Mucosa of rectum (tissue), 2 donors: Measurements from ENCODE around the gene HSD17B11.
"Not testable (repeated sequence)": the region's sequence is repeated elsewhere in the genome, so short reads cannot be mapped to it uniquely, and the experiment has no call there.

ENCODE experiments used
- H3K27ac ChIP-seq, 2 donors: one replicate each; pipeline ENCODE4 v1.7.0; 2013; ENCODE audit warnings: inconsistent platforms in 2 of 2, low read depth in 2 of 2, low read length in 2 of 2
- H3K27me3 ChIP-seq, 2 donors: one replicate each; pipeline ENCODE4 v1.7.0; 2013; ENCODE audit warnings: low read length in 2 of 2; ENCODE audit not compliant: control insufficient read depth in 2 of 2, insufficient read depth in 2 of 2
- H3K36me3 ChIP-seq, 2 donors: one replicate each; pipeline ENCODE4 v1.7.0; 2013; ENCODE audit warnings: low read length in 2 of 2; ENCODE audit not compliant: control insufficient read depth in 2 of 2, insufficient read depth in 2 of 2
- H3K4me1 ChIP-seq, 2 donors: one replicate each; pipeline ENCODE4 v1.7.0; 2013; ENCODE audit warnings: low read length in 2 of 2, mild to moderate bottlenecking in 1 of 2; ENCODE audit not compliant: control insufficient read depth in 2 of 2, insufficient read depth in 2 of 2
- H3K4me3 ChIP-seq, 2 donors: one replicate each; pipeline ENCODE4 v1.7.0; 2013; ENCODE audit warnings: low read length in 2 of 2
- H3K9ac ChIP-seq, 2 donors: one replicate each; pipeline ENCODE4 v1.7.0; 2013; ENCODE audit warnings: low read length in 2 of 2, low read depth in 1 of 2, mild to moderate bottlenecking in 1 of 2
- H3K9me3 ChIP-seq, 2 donors: one replicate each; pipeline ENCODE4 v1.7.0; 2013; ENCODE audit warnings: low read length in 2 of 2; ENCODE audit not compliant: control insufficient read depth in 2 of 2
- donor health status: healthy.
- donor health status: Normal muscosa, but diverticular disease.

The HSD17B11 gene

DNA sequence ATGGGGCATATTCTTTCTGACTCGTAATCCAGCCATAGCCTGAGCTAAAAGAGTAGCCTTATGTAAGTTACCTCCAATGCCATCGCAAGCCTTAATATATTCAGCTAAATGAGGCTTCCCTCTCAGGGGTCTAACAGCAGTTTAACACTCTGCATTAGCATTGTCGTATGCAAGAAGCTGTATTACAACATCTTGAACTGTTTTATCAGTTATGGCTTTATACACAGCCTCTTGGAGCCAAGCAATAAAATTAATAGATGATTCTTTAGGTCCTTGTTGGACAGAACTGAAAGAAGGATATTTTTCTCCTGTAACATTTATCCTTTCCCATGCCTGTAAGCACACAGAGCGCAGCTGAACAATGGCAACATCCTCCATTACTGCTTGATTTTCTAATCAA, 15.9 kb upstream of the HSD17B11 start:
- H3K4me3 ChIP-seq, H3K27me3 ChIP-seq, H3K36me3 ChIP-seq, H3K9me3 ChIP-seq, H3K9ac ChIP-seq, H3K27ac ChIP-seq: not testable (repeated sequence)
- H3K4me1 ChIP-seq: peaks cover 5 to 25% of the 10 kb centered on the region in 2 donors

DNA sequence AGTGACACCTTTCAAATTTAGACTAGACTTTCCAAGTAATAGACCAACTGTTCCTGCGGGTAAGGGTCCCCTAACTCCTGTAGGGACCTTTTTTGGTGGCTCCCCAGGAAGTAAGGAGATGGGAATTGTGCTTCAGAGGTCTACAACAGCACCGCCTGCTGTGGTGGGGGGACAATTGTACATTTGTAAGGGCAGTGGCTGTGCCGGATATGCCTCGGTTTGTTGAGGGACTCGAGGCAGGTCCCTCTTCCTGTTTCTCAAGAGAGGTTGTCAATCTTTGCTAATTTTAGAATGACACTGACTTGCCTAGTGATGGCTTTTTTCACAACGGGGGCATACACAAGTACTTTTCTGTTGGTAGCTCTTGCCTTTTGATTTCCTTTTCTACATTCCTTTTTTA, 15.5 kb upstream of the HSD17B11 start:
- Histone ChIP-seq H3K9me3 (no peaks in the 10 kb centered on the region), H3K27ac (no peak overlapping the region), H3K27me3 (no peaks in the 10 kb centered on the region), H3K4me1 (peaks cover 5 to 25% of the 10 kb centered on the region in 2 donors), H3K4me3 (no peak overlapping the region), H3K36me3 (no peaks in the 10 kb centered on the region), H3K9ac (no peak overlapping the region)

DNA sequence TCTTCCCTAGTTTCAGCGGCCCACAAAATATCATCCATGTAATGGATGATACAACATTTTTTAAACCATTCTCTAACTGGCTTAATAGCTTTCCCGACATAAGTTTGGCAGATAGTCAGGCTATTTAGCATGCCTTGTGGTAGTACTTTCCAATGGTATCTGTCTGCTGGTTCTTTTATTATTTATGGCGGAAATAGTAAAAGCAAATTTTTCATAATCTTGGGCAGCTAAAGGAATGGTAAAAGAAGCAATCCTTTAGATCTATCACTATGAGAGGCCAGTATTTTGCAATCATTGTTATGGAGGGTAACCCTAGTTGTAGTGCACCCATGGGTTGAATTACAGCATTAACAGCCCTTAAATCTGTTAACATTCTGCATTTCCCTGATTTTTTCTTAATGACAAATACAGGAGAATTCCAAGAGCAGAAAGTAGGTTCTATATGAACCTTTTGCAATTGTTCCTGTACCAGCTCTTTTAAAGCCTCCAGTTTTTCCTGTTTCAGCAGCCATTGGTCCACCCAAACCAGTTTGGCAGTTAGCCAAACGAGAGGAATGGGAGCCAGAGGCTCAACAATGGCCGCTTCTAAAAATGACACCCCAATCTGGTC, 14.3 kb upstream of the HSD17B11 start:
- H3K9me3 ChIP-seq: no peaks in the 10 kb centered on the region
- H3K27me3 ChIP-seq: no peaks in the 10 kb centered on the region
- no peak overlapping the region for H3K9ac ChIP-seq
- H3K4me1 ChIP-seq: peaks cover 2 to 25% of the 10 kb centered on the region in 2 donors
- no peak overlapping the region for H3K27ac ChIP-seq
- H3K36me3 ChIP-seq: no peaks in the 10 kb centered on the region
- H3K4me3 ChIP-seq: no peak overlapping the region

DNA sequence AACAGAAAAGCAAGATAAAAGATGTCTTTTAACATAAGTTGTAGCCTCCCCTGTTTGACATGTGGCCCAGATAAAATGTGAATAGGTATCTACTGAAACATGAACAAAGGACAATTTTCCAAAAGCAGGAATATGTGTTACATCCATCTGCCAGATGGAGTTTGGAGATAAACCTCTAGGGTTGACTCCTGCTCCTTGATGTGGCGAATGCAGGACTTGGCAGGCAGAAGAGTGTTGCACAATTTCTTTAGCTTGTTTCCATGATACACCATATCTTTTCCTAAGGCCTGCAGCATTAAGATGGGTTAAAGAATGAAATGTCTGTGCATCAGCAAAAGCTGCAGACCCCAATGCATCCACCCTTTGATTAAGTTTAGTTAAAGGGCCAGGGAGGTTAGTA, 12.7 kb upstream of the HSD17B11 start:
- H3K27me3 ChIP-seq, H3K4me3 ChIP-seq, H3K27ac ChIP-seq, H3K36me3 ChIP-seq, H3K9ac ChIP-seq, H3K9me3 ChIP-seq: not testable (repeated sequence)
- peaks cover 0 to 13% of the 10 kb centered on the region in 2 donors for H3K4me1 ChIP-seq

DNA sequence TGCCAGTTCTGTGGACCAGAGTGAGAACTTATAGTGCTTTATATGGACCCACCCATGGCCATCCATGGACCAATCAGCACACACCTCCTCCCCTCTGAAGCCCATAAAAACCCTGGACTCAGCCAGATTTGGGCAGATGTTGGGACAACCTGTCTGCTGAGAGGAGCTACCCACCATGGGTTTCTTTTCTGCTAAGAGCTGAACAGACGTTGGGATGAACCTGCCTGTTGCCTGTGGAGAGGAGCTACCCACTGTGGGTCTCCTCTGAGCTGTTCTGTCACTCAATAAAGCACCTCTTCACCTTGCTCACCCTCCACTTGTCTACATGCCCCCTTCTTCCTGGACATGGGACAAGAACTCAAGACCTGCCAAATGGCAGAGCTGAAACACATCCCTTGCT, 9.0 kb upstream of the HSD17B11 start:
- H3K9ac ChIP-seq: no peak overlapping the region
- H3K4me3 ChIP-seq: no peak overlapping the region
- no peak overlapping the region for H3K27ac ChIP-seq
- no peaks in the 10 kb centered on the region for H3K27me3 ChIP-seq
- H3K4me1 ChIP-seq: no peaks in the 10 kb centered on the region
- H3K36me3 ChIP-seq: no peaks in the 10 kb centered on the region
- no peaks in the 10 kb centered on the region for H3K9me3 ChIP-seq

DNA sequence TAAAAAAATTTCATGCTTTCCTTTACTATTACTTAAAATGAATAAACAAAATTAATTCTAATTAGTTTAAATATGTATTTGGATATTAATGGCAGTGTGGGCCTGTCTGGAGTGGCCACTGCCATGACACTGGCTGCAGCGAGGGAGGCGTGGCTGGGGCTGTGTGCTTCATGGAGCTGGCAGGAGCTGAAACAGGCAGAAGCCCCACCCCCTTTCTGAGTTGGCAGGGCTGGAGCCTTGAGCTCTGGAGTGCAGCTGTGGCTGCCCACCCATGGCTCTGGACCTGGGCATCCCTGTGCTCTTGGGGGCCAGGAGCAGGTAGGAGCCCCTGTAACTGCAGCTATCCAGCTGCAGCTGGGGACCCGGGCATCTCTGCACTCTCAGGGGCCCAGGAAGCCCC, 8.2 kb upstream of the HSD17B11 start:
- Histone ChIP-seq H3K27me3 (no peaks in the 10 kb centered on the region), H3K9ac (no peak overlapping the region), H3K4me1 (no peaks in the 10 kb centered on the region), H3K36me3 (no peaks in the 10 kb centered on the region), H3K4me3 (no peak overlapping the region), H3K27ac (no peak overlapping the region), H3K9me3 (no peaks in the 10 kb centered on the region)

DNA sequence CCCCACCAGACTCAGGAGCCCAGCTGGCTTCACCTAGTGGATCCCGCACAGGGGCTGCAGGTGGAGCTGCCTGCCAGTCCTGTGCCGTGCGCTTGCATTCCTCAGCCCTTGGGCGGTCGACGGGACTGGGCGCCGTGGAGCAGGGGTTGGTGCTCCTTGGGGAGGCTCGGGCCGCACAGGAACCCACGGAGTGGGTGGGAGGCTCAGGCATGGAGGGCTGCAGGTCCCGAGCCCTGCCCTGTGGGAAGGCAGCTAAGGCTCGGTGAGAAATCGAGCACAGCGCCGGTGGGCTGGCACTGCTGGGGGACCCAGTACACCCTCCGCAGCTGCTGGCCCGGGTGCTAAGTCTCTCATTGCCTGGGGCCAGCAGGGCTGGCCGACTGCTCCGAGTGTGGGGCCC, 4.9 kb upstream of the HSD17B11 start:
- H3K4me1 ChIP-seq, H3K27me3 ChIP-seq: not testable (repeated sequence)

DNA sequence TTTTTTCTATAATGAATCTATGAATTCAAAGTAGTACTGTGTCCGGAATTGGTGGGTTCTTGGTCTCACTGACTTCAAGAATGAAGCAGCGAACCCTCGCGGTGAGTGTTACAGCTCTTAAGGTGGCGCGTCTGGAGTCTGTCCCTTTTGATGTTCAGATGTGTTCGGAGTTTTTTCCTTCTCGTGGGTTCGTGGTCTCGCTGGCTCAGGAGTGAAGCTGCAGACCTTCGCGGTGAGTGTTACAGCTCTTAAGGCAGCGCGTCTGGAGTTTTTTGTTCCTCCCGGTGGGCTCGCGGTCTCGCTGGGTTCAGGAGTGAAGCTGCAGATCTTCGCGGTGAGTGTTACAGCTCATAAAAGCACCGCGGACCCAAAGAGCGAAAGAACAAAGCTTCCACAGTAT, 4.1 kb upstream of the HSD17B11 start:
- not testable (repeated sequence) for H3K27ac ChIP-seq, H3K4me1 ChIP-seq, H3K9ac ChIP-seq, H3K4me3 ChIP-seq, H3K36me3 ChIP-seq, H3K27me3 ChIP-seq, H3K9me3 ChIP-seq

More for the DNA sequence above, 4.9 kb upstream of the HSD17B11 start:
- H3K4me3 ChIP-seq, H3K9ac ChIP-seq, H3K36me3 ChIP-seq, H3K27ac ChIP-seq, H3K9me3 ChIP-seq: not testable (repeated sequence)

DNA sequence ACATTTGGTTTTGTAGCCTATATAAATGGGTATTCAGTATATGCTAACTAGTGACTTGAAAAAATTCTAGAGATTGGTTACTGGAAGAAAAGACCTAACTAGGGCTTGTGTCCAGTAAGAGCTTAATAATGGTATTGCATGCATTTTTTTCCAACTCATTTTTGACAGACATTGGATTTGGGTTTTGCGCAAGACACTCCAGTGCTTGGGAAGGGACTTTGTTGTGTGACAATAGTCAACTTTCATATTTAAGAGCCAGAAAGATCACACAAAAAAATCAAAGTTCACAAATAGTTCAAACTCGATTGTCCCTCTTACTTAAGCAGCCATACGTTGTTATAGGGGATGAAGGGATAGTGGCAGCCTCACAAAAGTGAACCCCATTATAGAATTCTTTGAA, 1.2 kb upstream of the HSD17B11 start:
- H3K4me3 ChIP-seq: peak overlapping the region in 1 of 2 donors; percentile 99

DNA sequence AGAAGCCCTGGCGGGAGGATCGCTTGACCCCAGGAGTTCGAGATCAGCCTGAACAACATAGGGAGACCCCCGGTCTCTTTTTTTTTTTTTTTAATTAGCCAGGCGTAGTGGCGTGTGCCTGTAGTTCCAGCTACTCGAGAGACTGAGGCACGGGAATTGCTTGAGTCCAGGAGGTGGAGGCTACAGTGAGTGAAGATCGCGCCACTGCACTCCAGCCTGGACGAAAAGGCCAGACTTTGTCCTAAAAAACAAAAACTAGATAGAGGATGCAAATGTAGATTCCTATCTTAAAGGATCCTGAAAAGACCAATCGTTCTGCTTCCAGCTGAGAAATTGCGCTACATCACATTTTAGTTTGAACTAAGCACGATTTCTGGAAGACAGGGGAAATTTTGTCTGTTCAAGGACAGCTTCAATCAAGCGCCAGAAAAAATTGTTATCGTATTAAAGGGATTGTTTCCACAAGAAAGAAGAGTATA, 627 bp upstream of the HSD17B11 start:
- H3K9me3 ChIP-seq: no peaks in the 10 kb centered on the region
- no peaks in the 10 kb centered on the region for H3K27me3 ChIP-seq
- peaks cover 4 to 13% of the 10 kb centered on the region in 2 donors for H3K4me1 ChIP-seq
- H3K27ac ChIP-seq: peak overlapping the region; percentile 89 to 95
- no peaks in the 10 kb centered on the region for H3K36me3 ChIP-seq
- peak overlapping the region; percentile 84 to 99 for H3K4me3 ChIP-seq
- H3K9ac ChIP-seq: peak overlapping the region; percentile 92 to 97

More for the DNA sequence above, 1.2 kb upstream of the HSD17B11 start:
- Histone ChIP-seq H3K9me3 (no peaks in the 10 kb centered on the region), H3K27ac (peak overlapping the region in 1 of 2 donors; percentile 95), H3K36me3 (no peaks in the 10 kb centered on the region), H3K4me1 (peaks cover 4 to 8% of the 10 kb centered on the region in 2 donors), H3K9ac (peak overlapping the region in 1 of 2 donors; percentile 92), H3K27me3 (no peaks in the 10 kb centered on the region)

DNA sequence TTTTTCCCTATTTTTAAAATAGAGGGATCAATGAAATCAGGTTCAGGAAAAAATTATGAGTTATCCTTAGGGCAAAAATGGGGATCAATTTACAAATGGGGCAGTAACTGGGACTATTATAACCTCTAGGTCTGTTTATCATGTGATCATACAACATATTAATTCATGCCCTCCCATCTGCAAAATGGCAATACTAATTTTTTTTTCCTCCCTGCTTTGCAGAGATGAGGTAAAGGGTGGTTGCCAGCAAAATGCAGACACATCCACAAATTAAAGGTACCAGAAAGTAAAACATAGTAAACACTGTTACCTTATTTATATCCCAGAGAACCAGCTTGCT, 467 bp downstream of the HSD17B11 start:
- no peaks in the 10 kb centered on the region for H3K36me3 ChIP-seq
- peak overlapping the region; percentile 89 to 95 for H3K27ac ChIP-seq
- H3K9me3 ChIP-seq: no peaks in the 10 kb centered on the region
- peak overlapping the region; percentile 92 to 97 for H3K9ac ChIP-seq
- no peaks in the 10 kb centered on the region for H3K27me3 ChIP-seq
- peaks cover 4 to 15% of the 10 kb centered on the region in 2 donors for H3K4me1 ChIP-seq
- H3K4me3 ChIP-seq: peak overlapping the region; percentile 84 to 99
